Fibroblast of villous mesenchyme (primary cell): ENCODE results near the gene SNAP47. TPM values are rescaled to one million over a fixed set of nuclear protein-coding genes. Genes with fewer than 3 reads are reported as not detected.

Source experiments
- DNase-seq: peaks from one replicate; pipeline ENCODE4 v3.0.0-alpha.2; 2010; ENCODE audit warnings: low read depth
- H3K4me3 ChIP-seq: 2 replicates; pipeline ENCODE4 v1.5.1; 2011; ENCODE audit warnings: low read depth, mild to moderate bottlenecking, low read length
- total RNA-seq: library from RNA; depleted of rRNA; stranded (reverse); fragments of >200 nt; gene quantifications from 2 replicates; pipeline ENCODE4 v1.2.3, GENCODE V29; 2012
- TF ChIP-seq, protein P1 (sequence below): IDR thresholded peaks from 2 replicates; pipeline ENCODE4 v1.5.1; 2012; ENCODE audit warnings: low read depth, mild to moderate bottlenecking, low read length; ENCODE audit not compliant: insufficient read depth

Gene SNAP47
- total RNA-seq, 1 donor, result 58.3 TPM

- H3K4me3 ChIP-seq, result no peak overlapping the region
- DNase-seq, result no peak
- TF ChIP-seq, protein P1, sequence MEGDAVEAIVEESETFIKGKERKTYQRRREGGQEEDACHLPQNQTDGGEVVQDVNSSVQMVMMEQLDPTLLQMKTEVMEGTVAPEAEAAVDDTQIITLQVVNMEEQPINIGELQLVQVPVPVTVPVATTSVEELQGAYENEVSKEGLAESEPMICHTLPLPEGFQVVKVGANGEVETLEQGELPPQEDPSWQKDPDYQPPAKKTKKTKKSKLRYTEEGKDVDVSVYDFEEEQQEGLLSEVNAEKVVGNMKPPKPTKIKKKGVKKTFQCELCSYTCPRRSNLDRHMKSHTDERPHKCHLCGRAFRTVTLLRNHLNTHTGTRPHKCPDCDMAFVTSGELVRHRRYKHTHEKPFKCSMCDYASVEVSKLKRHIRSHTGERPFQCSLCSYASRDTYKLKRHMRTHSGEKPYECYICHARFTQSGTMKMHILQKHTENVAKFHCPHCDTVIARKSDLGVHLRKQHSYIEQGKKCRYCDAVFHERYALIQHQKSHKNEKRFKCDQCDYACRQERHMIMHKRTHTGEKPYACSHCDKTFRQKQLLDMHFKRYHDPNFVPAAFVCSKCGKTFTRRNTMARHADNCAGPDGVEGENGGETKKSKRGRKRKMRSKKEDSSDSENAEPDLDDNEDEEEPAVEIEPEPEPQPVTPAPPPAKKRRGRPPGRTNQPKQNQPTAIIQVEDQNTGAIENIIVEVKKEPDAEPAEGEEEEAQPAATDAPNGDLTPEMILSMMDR, result no peak
These were observed 50.0 kb downstream of the SNAP47 start for GRCh38 chr1:227785094-227785804.

- no peak overlapping the region for H3K4me3 ChIP-seq
- no peak for DNase-seq
- TF ChIP-seq, protein P1, result no peak
These were observed 50.8 kb downstream of the SNAP47 start for GRCh38 chr1:227785805-227786671.

DNA sequence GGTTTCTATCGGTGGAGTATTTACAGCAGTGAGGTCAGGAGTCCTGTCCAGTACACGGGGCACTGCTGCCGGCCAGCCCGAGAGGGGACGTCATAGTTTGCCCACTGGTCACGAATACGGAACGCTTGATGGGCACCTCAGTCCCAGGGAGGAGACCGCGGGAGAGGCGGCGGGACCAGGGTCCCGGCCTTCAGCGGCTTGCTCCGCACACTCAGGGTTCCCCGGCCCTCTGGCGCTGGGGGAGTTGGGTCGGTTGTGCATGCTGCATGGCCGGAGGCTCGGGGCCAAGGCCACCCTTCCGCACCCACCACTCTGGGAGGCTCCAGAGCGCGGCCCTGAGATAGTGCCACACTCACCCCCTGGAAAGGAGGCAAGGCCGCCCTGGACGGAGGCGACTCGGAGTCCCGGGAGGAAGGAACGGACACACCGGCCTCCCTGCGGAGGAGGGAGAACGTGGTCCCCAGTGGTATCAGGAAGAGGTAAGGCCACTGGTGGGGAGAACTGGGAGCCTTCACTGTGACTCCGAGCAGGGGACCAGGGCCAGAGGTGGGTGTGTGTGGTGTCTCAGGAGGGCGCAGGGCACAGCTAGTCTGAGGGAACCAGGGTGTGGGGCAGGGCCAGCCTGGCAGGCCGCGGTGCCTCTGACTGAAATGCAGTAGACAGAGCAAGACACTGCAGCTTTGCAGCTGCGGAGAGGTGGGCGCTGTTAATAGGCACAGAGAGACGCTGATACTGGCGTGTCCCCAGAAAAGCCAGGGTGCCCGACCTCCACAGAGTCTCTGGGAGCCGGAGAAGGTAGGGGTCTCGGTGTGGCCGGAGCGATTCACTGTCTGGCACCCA is 51.7 kb downstream of the SNAP47 start:
- H3K4me3 ChIP-seq, result peak overlapping the region; percentile 71
- no peak for DNase-seq
- TF ChIP-seq, protein P1, result no peak

- TF ChIP-seq, protein P1, result no peak
- peak; percentile 94 for DNase-seq
- peak overlapping the region; percentile 71 for H3K4me3 ChIP-seq
These were observed 52.5 kb downstream of the SNAP47 start for GRCh38 chr1:227787513-227788270.

GRCh38 chr1:227788271-227789083 is 53.2 kb downstream of the SNAP47 start:
- DNase-seq, result no peak
- peak overlapping the region; percentile 71 for H3K4me3 ChIP-seq
- TF ChIP-seq, protein P1, result no peak
